GM18951 (cell line): ENCODE results near the gene LRRC8B.

Experiments used
- POLR2A ChIP-seq: IDR thresholded peaks from 4 replicates; pipeline ENCODE4 v1.6.1; 2011; ENCODE audit warnings: mild to moderate bottlenecking; ENCODE audit not compliant: insufficient read length, insufficient read depth; ENCODE audit errors: extremely low read depth
- in situ Hi-C: fragments of 300-500 bp; cut with MboI; formaldehyde crosslinking; loops from one replicate; pipeline ENCODE4 v1.12.0; 2022; ENCODE audit warnings: low sequenced_read_pairs, mixed read lengths, inconsistent platforms; ENCODE audit not compliant: unreplicated experiment

The LRRC8B gene

DNA sequence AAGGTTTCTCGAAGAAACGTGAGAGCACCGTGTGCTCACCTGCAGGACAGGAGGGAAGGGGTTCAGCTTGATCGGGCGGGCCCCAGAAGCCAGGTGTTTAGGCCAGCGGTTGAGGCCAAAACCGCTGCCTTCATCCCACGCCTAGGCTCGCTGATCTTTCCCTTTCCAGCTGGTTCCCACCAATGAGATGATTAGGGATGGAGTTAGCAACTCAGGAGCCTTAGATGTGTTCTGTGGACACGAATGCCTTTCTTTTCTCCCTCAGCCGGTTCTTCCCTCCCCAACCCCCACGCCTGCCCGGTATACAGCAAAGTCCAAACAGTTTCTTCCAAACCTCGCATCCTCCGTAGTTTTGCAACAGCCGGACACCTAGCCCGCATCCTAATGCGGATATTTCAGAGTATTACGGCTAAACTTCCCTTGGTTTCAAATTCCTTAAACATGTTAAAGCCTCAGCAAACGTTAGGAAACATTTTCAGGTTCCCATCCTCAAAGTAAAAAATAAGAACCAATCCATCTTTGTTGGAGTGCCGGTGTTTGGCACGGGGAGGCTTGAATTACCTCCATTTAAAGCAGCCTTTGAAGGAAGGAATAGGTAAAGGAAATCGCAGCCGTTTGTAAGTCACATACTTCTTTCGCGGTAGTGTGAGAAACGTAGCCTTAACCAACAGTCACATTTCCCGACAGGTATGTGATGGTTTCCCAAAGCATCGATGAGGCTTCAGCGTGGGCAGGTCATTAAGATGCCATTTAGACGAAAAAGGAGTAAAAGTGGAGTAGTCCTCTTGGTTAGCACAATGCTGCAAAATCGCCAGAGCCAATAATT is 109.4 kb downstream of the LRRC8B start:
- TF ChIP-seq POLR2A: no peak
- in situ Hi-C loops: loop anchor here (25.0 kb wide), 1 partner anchor 353 kb away; the partner anchor contains the start of gene ZNF326

DNA sequence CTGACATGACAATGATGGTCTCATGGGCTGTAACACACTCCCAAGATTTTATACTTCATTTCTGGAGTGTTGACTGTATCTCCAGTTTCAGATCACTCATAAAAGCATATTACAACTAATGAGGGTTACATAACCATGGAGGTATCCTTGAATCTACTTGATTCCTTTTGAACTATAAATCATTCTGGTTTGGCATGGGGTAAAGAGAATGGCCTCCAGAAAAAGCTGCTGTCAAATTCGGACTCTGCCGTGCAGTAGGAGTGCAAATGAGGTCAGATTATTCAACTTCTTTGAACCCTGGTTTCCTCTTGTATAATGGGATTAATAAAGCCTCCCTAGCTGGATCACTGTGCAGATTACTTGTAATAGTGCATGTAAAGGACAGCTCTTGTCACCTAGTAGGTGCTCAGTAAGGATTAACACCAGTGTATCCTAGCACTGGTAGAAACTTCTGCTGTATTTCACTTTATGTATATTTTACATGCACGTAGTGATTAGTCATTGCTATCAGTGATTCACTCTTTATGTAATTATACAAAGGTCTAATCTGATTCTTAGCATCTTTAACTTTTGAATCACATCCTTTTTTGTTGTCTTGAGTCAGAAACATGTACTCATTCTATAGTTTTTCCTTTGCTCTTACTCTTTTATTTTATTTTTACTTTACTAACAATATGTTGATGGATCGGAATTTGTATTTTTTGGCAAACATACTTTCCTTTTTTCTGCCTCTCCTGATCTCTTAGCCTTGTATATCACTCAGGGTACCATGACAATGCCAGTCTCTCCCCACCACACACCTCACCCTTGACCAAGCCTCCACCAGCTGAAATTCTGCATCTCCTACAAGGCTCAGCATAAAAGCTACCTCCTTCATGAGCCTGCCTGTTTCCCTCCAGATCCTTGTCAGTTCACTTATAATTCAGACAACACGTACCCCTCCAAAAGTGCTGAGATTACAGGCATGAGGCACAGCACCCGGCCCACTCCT is 111.5 kb downstream of the LRRC8B start:
- in situ Hi-C loops: loop anchor here (25.0 kb wide), 1 partner anchor 351 kb away; the partner anchor contains the start of gene ZNF326
- no peak for TF ChIP-seq POLR2A

DNA sequence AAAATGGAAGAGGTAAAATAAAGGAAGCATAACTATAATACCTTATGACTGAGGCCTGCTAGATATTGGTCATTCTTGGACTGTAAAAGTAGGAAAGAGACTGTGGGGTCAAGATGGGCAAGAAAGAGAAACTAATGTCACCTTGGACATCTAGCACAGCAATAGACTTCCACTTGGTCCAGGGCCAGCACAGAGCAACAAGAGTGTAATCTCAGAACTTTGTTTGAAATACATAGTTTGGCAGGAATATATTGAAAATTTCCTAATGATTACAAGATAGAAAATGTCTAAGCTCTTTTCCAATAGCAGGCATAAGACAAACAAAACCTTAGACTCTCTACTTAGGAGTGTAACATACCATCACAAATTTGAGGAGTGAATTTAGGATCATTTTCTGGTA is 112.9 kb downstream of the LRRC8B start:
- no peak for TF ChIP-seq POLR2A
- in situ Hi-C loops: loop anchor here (25.0 kb wide), 1 partner anchor 350 kb away; the partner anchor contains the start of gene ZNF326

DNA sequence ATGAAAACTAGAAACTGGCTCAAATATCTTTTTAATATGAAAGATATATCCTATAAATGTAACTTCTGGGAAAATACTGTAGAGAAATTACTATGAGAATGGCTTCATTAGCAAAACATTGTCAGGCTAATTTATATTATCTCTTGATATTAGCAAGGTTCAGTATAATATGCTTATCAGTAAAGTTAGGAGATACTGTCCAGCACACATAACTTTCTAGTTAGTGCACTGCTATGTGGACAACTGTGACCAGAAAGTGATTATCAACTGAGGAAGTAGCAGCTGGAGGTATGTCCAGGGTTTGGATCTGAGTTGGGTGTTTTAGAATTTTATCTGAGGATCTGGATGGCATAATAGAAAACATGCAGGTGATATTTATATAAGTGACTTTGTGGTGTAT is 115.8 kb downstream of the LRRC8B start:
- in situ Hi-C loops: loop anchor here (25.0 kb wide), 1 partner anchor 347 kb away; the partner anchor contains the start of gene ZNF326
- no peak for TF ChIP-seq POLR2A

DNA sequence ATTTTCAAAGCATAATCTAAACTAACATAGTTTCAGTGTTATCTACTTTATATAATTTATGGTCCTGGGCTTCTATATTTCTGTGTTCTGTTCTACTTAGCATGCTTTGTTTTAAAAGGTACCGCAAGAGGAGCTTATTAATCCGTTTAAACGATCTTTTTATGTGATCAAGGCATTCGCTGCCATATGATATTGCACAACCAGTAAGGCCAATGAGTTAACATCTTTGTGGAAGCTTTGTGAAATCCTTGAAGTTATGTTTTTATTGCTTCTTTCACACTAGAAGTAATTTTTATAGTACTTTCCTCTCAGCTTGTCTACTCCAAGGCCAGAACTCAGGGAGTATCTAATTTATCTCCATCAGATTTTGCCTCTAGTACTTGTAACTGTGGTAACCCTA is 117.2 kb downstream of the LRRC8B start:
- in situ Hi-C loops: loop anchor here (25.0 kb wide), 1 partner anchor 346 kb away; the partner anchor contains the start of gene ZNF326
- no peak for TF ChIP-seq POLR2A

DNA sequence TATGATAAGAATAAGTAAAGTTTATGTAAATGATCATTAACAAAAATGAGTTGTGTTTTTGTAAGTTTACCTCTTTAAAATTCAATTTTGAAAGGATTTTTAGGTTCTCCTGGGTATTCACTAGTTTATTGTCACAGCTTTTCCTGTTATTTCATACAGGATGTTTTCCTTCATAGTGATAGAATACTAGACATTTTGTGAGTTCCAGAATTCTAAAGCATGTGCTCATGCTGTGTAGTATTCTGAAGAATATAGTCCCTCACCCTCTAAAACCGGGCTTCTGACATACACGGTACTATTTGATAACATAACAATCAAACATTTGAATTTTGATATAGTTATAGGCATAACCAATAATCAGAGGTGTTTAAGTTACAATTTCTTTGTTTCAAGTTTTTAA is 118.9 kb downstream of the LRRC8B start:
- in situ Hi-C loops: loop anchor here (25.0 kb wide), 1 partner anchor 344 kb away; the partner anchor contains the start of gene ZNF326
- no peak for TF ChIP-seq POLR2A

DNA sequence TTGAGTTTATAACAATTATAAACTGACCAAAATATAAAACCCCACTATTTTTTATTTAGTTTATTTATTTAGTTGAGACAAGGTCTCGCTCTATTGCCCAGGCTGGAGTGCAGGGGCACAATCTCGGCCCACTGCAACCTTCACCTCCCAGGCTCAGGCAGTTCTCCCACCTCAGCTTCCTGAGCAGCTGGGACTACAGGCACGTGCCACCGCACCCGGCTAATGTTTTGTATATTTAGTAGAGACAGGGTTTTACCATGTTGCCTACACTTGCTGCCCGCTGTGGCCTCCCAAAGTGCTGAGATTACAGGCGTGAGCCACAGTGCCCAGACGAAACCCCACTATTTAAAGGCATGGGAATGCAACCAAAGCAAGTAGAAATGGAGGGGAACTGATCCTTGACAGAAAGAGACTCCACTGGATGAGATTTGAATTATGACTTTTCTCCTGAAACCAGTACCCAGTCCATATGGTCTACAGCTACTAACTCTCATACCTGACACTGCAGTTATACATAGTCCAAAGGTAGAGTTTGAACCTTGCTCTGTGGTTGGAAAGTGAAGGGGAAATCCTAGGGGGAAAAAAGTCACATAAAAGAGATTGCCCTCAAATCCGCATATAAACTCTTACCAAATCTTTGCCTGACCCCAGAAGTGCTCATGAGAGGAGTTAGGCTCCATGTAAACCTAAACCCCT is 119.6 kb downstream of the LRRC8B start:
- in situ Hi-C loops: loop anchor here (25.0 kb wide), 1 partner anchor 343 kb away; the partner anchor contains the start of gene ZNF326
- no peak for TF ChIP-seq POLR2A

DNA sequence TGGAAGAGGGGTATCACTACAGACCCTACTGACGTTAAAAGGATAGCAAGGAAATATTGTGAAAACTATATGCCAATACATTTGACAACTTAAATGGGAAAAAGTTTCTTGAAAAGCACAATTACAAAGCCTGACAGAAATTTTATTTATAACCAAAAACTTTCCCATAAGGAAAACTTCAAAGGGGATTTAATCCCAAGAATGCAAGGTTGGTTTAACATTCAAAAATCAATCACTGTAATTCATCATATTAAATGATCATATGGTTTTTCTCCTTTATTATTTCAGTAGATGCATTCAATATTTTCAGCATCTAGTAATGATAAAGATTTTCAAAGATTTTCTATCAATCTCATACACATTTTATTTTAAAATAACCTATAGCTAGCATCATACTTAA is 121.6 kb downstream of the LRRC8B start:
- in situ Hi-C loops: loop anchor here (25.0 kb wide), 1 partner anchor 341 kb away; the partner anchor contains the start of gene ZNF326
- no peak for TF ChIP-seq POLR2A
